HS-5 (cell line): ENCODE data around the gene TSPAN2.

Source experiments
- DNase-seq: peaks from one replicate; pipeline ENCODE4 v3.0.0-alpha.2; 2012; ENCODE audit warnings: low read depth

The TSPAN2 gene

DNA sequence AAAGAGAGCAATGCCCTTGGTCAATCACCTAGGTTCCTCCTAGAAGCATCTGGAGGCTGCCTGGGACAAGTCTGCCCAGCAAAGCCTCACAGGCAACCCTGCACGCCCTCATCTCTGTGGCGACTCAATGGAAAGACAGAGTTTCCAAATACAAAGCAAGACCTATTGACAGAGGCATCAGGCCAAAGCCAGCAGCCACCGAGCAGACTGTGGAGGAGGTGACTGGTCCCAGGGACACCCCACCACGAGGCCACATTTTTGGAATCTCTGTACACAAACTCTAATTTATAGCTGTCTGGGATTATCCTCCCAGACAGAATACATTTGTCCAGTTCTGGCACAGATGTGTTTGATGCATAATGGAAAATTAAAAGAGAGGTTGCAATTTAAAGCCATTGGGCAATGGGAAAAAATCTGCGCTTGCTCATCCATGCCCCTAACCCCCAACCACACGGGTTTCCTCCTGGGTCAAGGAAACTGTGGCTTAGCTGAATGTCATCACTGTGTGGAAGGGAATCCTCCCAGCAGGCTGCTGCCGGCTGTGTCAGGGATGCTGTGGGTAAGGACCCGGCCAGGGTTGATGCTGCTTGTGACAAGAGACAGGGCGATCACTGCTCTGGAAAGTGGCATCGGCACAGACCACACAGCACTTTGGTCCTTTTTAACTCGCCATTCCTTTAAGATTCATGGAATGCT is 14.3 kb downstream of the TSPAN2 start:
- no peak for DNase-seq

DNA sequence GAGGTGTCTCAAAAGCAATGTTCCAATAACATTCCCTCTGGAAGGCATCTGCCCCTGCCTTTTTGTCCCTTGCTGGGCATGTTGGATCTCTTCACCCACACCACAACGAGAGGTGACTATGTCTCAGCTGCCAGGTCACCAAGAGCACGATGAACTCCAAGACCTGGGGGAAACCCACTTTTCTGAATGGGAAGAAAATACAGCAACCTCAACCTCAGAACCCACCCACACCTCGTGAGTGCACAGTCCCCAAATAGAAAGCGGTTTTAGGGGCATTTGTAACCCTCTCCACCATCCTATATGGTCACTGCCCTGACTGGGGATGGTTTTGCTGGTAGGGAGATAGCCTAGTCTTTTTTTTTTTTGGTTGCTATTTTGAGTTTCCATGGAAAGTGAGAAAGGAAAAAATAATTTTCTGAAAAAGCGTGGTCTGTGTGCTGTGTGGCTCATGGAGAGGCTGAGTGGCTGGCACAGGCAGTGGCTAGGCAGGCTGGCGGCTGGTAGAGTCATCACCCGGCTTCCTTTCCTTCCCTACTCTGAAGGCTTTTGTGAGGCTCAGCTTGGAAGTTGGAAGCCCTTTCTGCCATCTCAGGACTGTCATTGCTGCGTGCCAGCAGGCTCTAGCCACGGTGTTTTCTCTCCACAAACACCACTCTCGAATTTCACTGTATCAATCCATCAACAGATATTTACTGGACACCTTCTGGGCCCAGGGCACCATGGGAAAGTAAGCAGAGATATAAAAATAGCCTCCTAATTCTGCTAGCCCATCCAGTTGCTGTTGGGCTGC is 15.8 kb downstream of the TSPAN2 start:
- DNase-seq: no peak

DNA sequence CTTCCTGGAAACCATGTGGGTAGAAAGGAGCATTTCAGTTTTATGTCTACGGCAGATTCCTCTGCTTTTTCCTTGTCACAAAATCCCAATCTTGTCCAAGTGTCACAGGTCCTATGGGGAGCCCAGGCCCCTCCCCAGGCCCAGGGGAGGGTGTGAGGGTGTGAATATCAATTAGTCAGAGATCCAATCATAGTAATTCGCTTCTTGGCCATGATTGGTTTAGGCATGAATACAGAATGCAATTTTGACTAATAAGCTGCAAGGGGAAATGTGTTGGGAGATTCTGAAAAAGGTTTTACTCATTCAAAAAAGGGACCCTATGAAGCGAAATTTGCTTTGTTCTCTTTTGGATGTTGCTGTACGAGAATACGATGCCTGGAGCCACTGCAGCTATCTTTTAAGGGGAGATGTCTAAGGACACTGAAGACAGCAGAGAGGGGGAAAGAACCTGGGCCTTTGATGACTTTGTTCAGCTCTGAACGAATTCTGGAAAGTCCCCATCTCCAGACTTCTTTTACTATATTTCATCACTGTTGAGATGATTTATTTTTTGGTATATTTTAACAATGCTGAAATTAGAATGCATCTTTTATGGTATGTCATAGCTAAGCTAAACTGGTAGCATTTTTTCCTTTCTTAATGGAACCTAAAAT is 18.2 kb downstream of the TSPAN2 start:
- DNase-seq: no peak

DNA sequence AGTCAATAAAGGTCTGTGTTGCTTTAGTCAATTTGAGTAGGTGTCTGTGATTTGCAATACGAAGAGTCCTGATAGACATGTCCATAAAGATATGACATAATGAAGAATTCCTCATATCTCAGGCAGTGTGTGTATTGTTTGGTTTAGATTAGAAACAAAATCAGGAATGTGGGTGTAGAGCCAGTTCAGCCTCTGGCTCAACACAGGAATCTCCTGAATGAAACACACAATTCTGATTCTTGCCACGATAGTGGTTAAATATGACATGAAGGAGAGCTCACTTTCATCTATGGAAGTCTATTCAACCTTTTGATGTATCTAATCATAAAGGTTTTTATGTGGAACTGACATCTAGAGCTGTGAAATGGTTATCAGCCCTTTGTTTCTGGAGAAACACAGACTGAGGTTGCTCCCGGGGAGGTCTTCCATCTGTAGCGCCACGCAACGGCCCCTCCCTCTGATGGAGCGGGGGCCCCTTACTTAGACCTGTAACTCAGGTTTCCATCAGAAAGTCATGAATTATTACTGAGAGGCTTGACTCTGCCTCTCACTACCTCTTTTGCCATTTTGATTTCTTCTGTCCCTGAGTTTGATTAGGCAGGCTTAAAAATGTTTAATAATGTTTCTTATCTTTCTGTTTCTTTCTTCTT is 19.5 kb downstream of the TSPAN2 start:
- no peak for DNase-seq

- DNase-seq: peak; percentile 56
Observed at GRCh38 chr1:115068826-115069585, 20.3 kb downstream of the TSPAN2 start.

DNA sequence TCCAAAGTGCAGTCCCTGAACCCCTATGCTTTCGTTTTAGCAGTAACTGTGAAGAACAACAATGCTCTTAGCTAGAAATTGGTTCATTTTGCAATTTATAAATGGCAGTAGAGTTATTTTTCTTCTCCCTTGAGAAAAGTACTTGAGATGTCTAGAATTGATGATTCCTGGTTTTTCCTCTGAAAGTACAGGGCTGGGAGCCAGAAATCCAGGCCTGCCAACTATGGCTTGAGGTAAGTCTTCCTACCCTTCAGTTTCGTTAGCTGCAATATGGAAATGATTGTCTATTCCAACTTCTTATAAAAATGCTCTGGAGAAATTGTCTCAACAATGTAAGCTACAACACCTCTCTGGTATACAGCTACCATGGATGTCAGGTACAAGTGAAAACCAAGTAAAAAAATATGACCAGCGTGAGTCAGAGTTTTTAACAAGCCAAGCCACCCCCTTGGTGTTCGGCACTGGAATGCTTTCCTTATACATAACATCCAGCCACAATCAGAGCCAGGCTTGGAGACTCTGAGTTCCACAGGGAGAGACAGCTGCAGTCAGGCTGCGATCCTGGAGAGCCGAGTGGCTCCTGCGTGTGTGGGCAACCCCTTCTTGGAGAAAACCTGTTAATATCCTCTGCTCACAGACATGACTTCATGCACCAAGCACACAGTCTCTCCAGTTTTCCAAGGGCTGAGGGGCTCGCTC is 22.0 kb downstream of the TSPAN2 start:
- peak; percentile 20 for DNase-seq

DNA sequence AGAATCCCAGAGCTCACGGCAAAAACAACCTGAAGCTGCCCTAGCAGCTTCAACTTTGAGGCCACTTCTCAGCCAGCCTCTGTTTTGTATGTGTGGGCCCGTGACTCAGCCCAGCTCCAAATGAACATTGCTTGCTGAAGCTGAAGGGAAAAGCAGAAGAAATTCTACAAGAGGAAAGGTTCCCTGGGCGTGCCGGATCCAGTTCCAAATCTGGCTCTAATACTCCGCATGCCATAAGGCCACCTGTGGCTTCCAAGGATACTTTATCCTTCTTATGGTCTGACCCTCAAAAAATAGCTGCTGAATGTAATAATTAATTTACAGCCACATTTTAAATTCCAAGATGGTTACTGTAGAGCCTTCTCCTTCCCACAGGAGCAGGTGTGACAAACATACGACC is 24.3 kb downstream of the TSPAN2 start:
- DNase-seq: no peak

DNA sequence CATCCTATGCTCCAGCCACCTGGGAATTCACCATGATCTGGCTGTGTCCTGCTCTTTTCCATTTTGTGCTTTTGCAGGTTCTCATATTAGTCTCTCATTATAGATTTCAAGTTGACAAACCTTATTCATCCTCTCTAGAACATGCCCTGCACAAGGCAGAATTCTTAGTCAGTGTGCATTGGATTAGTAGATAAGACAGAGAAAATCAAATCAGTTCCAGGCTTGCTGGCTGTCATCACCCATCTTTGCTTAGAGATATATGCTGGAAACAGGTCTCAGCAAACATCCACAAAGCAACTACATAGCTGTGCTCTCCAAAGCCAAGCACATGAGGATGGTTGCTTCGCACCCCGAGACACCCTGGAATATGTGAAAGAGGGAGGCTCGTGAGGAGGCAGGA is 24.8 kb downstream of the TSPAN2 start:
- no peak for DNase-seq

- peak; percentile 64 for DNase-seq
Observed at GRCh38 chr1:115063228-115063901, 25.9 kb downstream of the TSPAN2 start.

DNA sequence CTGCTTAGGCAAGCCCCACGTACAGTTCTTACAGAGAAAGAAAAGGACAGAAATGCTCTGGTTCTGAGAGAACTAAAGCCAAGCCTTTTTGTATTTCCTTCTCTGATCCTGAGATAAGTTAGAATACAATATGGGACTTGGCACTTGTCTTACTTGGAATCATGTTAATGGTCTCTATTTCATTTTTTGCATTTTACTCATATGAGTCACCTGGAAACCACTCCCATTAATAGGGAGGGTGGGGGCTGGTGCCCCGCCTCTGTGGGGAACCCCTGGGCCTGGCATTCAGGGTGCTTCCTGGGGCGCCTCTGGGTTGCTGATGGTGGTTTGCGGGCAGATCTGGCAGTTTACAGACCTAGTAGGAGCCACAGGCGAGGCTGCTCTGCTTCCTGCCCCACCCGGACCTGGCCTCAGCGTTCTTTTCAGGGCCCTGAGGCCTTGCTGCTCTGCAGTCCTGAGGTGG is 26.7 kb downstream of the TSPAN2 start:
- peak; percentile 56 for DNase-seq

GRCh38 chr1:115060501-115060900 is 28.8 kb downstream of the TSPAN2 start:
- no peak for DNase-seq

DNA sequence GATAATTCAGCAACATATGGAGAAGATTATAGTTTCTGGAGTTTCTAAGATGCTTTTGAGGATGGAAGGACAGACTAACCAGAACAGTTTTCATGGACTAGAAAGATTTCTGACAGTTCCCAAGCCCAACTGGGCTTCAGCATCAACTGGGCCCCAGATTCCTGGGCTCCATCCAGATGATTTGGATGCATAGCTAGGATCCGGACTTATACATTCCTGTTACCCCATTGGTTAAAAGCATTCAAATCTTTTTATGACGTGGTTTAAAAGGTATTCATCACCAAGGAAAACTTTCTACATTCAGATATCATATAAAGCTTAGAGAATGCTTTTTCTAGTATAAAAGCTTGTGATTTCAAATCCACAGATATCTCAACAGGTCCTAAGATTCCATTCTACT is 30.0 kb downstream of the TSPAN2 start:
- DNase-seq: no peak

DNA sequence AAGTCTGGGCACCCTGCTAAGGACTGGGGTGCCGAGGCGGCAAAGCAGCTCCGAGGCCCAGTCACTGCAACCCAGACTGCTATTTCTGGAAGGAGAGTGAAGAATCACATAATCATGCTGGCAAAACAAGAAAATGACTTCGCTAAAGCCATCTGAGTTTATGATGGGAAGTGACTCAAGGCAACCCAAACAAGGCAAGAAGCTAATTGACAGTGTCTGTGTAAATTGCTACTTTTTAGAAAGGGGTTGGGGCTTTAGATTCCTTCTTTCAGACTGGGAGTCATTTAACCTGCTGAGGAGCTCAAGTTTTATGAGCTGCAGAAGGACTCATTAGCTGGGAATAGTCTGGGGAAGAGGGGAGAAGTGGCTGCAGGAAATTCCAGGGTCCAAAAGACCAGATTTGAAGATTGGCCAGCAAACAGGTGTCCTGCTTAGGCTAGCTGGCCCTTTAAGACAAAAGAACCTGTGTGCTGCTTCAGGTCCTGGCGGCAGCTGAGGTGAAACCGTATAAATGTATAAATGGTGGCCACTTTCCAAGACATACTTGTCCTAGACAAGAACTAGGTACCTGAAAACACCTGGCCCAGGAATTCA is 31.5 kb downstream of the TSPAN2 start:
- no peak for DNase-seq

DNA sequence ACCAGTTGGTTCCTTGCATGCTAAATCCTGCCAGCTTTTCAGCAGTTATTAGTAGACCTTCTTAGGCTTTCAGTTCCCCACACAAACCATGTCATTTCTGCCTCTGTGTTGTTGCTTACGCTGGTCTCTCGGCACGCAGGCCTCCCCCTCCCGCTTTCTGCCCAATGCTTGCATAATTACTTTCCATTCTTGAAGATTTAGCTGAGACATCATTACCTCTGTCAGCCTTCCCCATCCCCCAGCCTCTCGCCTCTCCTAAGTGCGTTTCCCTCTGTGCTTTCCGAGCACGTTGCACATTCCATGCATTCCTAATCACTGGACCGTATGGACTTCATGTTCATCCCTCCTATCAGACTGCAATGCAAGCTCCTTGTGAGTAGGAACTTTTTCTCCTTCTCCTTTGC is 32.9 kb downstream of the TSPAN2 start:
- DNase-seq: no peak

DNA sequence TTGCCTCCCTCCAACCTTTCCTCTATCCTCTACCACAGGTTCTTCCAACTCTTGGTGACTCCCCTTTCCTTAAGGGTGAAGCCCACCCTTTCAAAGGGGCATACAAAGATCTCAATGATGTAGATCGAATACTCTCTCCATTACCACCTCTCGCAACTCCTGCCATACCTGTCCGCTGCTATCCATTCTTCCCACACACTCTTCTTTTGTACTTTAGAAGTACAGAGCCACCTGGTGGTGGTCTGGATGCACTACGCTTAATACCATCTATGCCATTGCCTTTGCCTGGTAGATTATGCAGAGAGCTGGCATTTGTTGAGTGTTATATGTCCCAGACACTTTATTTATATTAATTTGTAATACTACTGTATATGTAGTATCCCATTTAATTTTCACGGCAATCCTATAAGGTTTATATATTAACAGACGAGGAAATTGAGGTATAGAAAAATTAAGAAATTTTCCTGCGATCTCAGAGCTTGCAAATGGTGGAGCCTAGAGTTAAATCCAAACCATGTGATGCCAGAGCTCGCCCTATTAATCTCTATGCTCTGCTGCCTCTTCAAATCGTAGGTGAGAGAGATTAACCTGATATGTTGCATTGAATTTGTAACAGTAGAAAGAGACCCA is 36.7 kb downstream of the TSPAN2 start:
- no peak for DNase-seq

DNA sequence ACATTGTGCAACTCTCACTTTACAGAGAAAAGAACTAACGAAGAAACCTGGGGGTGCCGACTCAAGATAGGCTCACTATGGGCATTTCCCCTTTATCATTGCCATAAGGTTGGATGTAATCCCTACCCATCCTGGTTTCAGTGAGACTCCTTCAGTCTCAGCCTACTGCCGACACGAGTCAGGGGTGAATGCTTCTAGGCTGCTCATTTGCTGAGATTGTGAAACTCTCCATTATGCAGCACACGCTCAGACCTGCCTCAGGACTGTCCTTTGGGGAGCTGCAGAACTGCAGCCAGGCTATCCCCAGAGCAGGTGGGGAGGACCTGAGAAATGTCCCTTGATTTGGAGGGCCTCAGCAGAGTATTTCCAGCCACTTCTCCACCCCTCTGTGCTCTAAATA is 37.5 kb downstream of the TSPAN2 start:
- DNase-seq: no peak

DNA sequence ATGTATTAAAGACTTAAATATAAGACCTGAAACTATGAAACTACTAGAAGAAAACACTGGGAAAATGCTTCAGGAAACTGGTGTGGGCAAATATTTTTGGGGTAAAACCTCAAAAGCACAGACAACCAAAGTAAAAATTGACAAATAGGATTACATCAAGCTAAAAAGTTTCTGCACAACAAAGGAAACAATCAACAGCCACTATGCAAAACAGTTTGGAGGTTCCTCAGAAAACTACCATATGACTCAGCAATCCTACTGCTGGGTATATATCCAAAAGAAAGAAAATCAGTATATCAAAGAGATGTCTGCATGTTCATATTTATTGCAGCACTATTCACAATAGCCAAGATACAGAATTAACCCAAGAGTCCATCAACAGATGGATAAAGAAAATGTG is 42.6 kb downstream of the TSPAN2 start:
- DNase-seq: no peak

DNA sequence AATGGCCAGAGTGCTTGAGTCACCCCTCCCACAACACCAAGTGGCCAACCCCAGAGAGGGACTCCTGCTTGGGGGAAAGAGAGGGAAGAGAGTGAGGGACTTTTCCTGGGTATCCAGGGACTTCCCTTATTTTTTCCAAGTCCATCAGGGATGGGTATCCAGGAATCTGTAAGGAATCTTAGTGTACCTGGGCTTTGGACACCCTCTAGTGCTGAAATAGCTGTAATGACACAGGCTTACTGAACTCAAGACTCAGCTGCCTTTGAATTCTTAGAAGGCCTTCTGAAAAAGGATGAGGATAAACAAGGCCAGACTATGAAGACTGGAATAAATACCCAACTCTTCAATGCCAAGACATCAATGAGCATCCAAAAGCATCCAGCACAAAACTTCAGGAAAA is 47.6 kb downstream of the TSPAN2 start:
- no peak for DNase-seq

- no peak for DNase-seq
Observed at GRCh38 chr1:115040501-115040900, 48.8 kb downstream of the TSPAN2 start.
